A549 (cell line): ENCODE results near the gene HLTF. TPM values are rescaled to one million over a fixed set of nuclear protein-coding genes. Genes with fewer than 3 reads are reported as not detected.

Experiments used
- ATAC-seq, 2 experiments: fragments of 200-7000 bp in 1 of 2; fragments of >200 bp in 1 of 2; cut with Nextera tagmentation in 1 of 2; cut with Tn5 transposase in 1 of 2; 3 replicates each; pipeline versions ENCODE4 v1.8.0 to v1.9.1; 2018 to 2020; ENCODE audit warnings: mild to moderate bottlenecking in 1 of 2, moderate library complexity in 1 of 2
- CTCF ChIA-PET: fragments of 300-600 bp; sonication (Branson Sonifier 250); formaldehyde crosslinking; extraction: SDS; loops from one replicate; lab custom pipeline; 2021; ENCODE audit warnings: antibody characterized with exemption, inconsistent platforms; lab: Yijun Ruan, JAX
- POLR2A ChIA-PET: fragments of 350-600 bp; formaldehyde crosslinking; extraction: SDS; loops from one replicate; lab custom pipeline; 2021; ENCODE audit warnings: antibody characterized with exemption, inconsistent platforms; lab: Yijun Ruan, JAX
- DNase-seq, 2 experiments: peaks; one replicate each; pipeline versions ENCODE4 v3.0.0 to v3.0.0-alpha.2; 2011 to 2016; ENCODE audit warnings: low read depth in 1 of 2, low spot score in 1 of 2
- FAIRE-seq: peaks from 2 replicates; lab custom pipeline; 2011; peaks lifted over from hg19 to GRCh38; lab: Jason Lieb, UNC
- H3K27ac ChIP-seq, 2 experiments: fragments of >200 bp; sonication (Bioruptor Twin); formaldehyde crosslinking; 3 replicates each; pipeline ENCODE4 v1.5.1; 2016 to 2017
- H3K4me1 ChIP-seq: fragments of >200 bp; sonication (Bioruptor Twin); formaldehyde crosslinking; 3 replicates; pipeline ENCODE4 v1.6.1; 2016
- H3K4me2 ChIP-seq: fragments of >200 bp; sonication (Bioruptor Twin); formaldehyde crosslinking; 3 replicates; pipeline ENCODE4 v1.6.1; 2016
- H3K4me3 ChIP-seq: fragments of >200 bp; sonication (Bioruptor Twin); formaldehyde crosslinking; 3 replicates; pipeline ENCODE4 v1.5.1; 2016
- H3K9me3 ChIP-seq: fragments of >200 bp; sonication (Bioruptor Twin); formaldehyde crosslinking; 3 replicates; pipeline ENCODE4 v1.6.1; 2016
- CBX2 ChIP-seq: fragments of 200-600 bp; sonication (generic); IDR thresholded peaks from 2 replicates; pipeline ENCODE4 v1.6.1; 2016; ENCODE audit warnings: low read depth, mild to moderate bottlenecking, borderline replicate concordance
- CEBPB ChIP-seq, 2 experiments: fragments of >200 bp in 1 of 2; sonication (Bioruptor Twin) in 1 of 2; formaldehyde crosslinking in 1 of 2; IDR thresholded peaks; 2 replicates each; pipeline ENCODE4 v1.6.1; 2012 to 2016
- CHD2 ChIP-seq: fragments of 150-350 bp; IDR thresholded peaks from 2 replicates; pipeline ENCODE4 v1.6.1; 2014; ENCODE audit warnings: low read length; ENCODE audit not compliant: partially characterized antibody
- CHD4 ChIP-seq: fragments of 200-600 bp; sonication (generic); IDR thresholded peaks from 2 replicates; pipeline ENCODE4 v1.6.1; 2016; ENCODE audit warnings: antibody characterized with exemption, mild to moderate bottlenecking, borderline replicate concordance
- EHF ChIP-seq: fragments of 250-450 bp; sonication (Bioruptor Pico); IDR thresholded peaks from 2 replicates; pipeline ENCODE4 v1.5.0; 2020; ENCODE audit warnings: mild to moderate bottlenecking
- FOSB ChIP-seq: fragments of 250-450 bp; sonication (Bioruptor Pico); IDR thresholded peaks from 2 replicates; pipeline ENCODE4 v1.5.0; 2020; ENCODE audit warnings: mild to moderate bottlenecking, moderate library complexity
- FOSL2 ChIP-seq, 2 experiments: fragments of 450-650 bp in 1 of 2; fragments of >200 bp in 1 of 2; sonication (Bioruptor Twin) in 1 of 2; formaldehyde crosslinking; IDR thresholded peaks; 2 replicates each; pipeline versions ENCODE4 v1.5.0 to v1.6.1; 2016 to 2020; ENCODE audit warnings: mild to moderate bottlenecking in 1 of 2, moderate library complexity in 1 of 2
- FOXS1 ChIP-seq: fragments of 250-450 bp; sonication (Bioruptor Pico); IDR thresholded peaks from 2 replicates; pipeline ENCODE4 v1.5.0; 2020; ENCODE audit warnings: mild to moderate bottlenecking, moderate library complexity
- HDAC2 ChIP-seq: fragments of 200-600 bp; sonication (generic); IDR thresholded peaks from 2 replicates; pipeline ENCODE4 v1.6.1; 2016
- HOXB5 ChIP-seq: fragments of 250-450 bp; sonication (Bioruptor Pico); IDR thresholded peaks from 2 replicates; pipeline ENCODE4 v1.5.0; 2020; ENCODE audit warnings: mild to moderate bottlenecking, moderate library complexity
- MAZ ChIP-seq: fragments of 150-350 bp; IDR thresholded peaks from 2 replicates; pipeline ENCODE4 v1.6.1; 2014; ENCODE audit warnings: antibody characterized with exemption, low read depth, low read length, borderline replicate concordance
- MYC ChIP-seq: IDR thresholded peaks from 2 replicates; pipeline ENCODE4 v1.6.1; 2012; ENCODE audit warnings: mild to moderate bottlenecking, inconsistent platforms, low read length, improper control_type of control experiment, borderline replicate concordance
- NR3C1 ChIP-seq: fragments of >200 bp; sonication (Bioruptor Twin); formaldehyde crosslinking; IDR thresholded peaks from 3 replicates; pipeline ENCODE4 v1.6.1; 2017
- PHF8 ChIP-seq: fragments of 200-600 bp; sonication (generic); IDR thresholded peaks from 2 replicates; pipeline ENCODE4 v1.6.1; 2016; ENCODE audit warnings: low read depth, mild to moderate bottlenecking, antibody characterized with exemption, moderate library complexity, borderline replicate concordance
- POLR2AphosphoS2 ChIP-seq: conservative IDR thresholded peaks from 2 replicates; pipeline ENCODE4 v1.6.1; 2012; ENCODE audit warnings: low read length, improper control_type of control experiment, inconsistent platforms
- RAD21 ChIP-seq, 2 experiments: fragments of >200 bp in 1 of 2; sonication (Bioruptor Twin) in 1 of 2; formaldehyde crosslinking in 1 of 2; IDR thresholded peaks in 1 of 2; conservative IDR thresholded peaks in 1 of 2; 2 replicates in 1 of 2; 3 replicates in 1 of 2; pipeline ENCODE4 v1.6.1; 2012 to 2018; ENCODE audit warnings: inconsistent platforms in 1 of 2
- RARB ChIP-seq: fragments of 250-450 bp; sonication (Bioruptor Pico); IDR thresholded peaks from 2 replicates; pipeline ENCODE4 v1.8.0; 2021; ENCODE audit warnings: mild to moderate bottlenecking, moderate library complexity
- RNF2 ChIP-seq: fragments of 200-600 bp; sonication (generic); IDR thresholded peaks from 2 replicates; pipeline ENCODE4 v1.6.1; 2016; ENCODE audit warnings: low read depth, mild to moderate bottlenecking, antibody characterized with exemption, moderate library complexity, borderline replicate concordance
- TFCP2L1 ChIP-seq: fragments of 250-450 bp; sonication (Bioruptor Pico); IDR thresholded peaks from 2 replicates; pipeline ENCODE4 v1.5.0; 2021; ENCODE audit warnings: mild to moderate bottlenecking
- ZC3H11A ChIP-seq: fragments of 450-650 bp; IDR thresholded peaks from 2 replicates; pipeline ENCODE4 v1.6.1; 2014; ENCODE audit warnings: antibody characterized with exemption, mild to moderate bottlenecking
- ZNF302 ChIP-seq: fragments of 250-450 bp; sonication (Bioruptor Pico); IDR thresholded peaks from 2 replicates; pipeline ENCODE4 v1.9.0; 2021; ENCODE audit warnings: inconsistent platforms, mild to moderate bottlenecking, moderate library complexity
- ZSCAN20 ChIP-seq: fragments of 250-450 bp; sonication (Bioruptor Pico); IDR thresholded peaks from 2 replicates; pipeline ENCODE4 v1.8.0; 2022; ENCODE audit warnings: mild to moderate bottlenecking, moderate library complexity
- WGBS: methylation state at CpG from one replicate; pipeline ENCODE4 v1.1.6; 2017; ENCODE audit errors: missing lambda C conversion rate; 5-methylcytosine and 5-hydroxymethylcytosine counted together
- polyA plus RNA-seq, 4 experiments: library from polyadenylated mRNA; depleted of rRNA in 3 of 4; stranded (reverse); fragments of >200 nt; fragmentation: RNase III in 1 of 4; extraction: RNeasy Plus Mini Kit Qiagen cat#74134 plus additional on column Dnase treatment in 1 of 4; gene quantifications; 2 replicates in 3 of 4; 3 replicates in 1 of 4; pipeline ENCODE4 v1.2.3, GENCODE V29; 2011 to 2017
- TF ChIP-seq, protein P1 (sequence below): fragments of 250-450 bp; sonication (Bioruptor Pico); IDR thresholded peaks from 2 replicates; pipeline ENCODE4 v1.5.0; 2020; ENCODE audit warnings: low read depth, mild to moderate bottlenecking, moderate library complexity
- TF ChIP-seq, protein P2 (sequence below): IDR thresholded peaks from 2 replicates; pipeline ENCODE4 v1.6.1; 2012
- TF ChIP-seq, protein P3 (sequence below): fragments of >200 bp; sonication (Bioruptor Twin); formaldehyde crosslinking; IDR thresholded peaks from 2 replicates; pipeline ENCODE4 v1.6.1; 2016

Gene HLTF
- polyA plus RNA-seq, 2 of the 4 experiments (the other 2 are of a cell fraction) = 26.7 to 61.6 TPM

DNA sequence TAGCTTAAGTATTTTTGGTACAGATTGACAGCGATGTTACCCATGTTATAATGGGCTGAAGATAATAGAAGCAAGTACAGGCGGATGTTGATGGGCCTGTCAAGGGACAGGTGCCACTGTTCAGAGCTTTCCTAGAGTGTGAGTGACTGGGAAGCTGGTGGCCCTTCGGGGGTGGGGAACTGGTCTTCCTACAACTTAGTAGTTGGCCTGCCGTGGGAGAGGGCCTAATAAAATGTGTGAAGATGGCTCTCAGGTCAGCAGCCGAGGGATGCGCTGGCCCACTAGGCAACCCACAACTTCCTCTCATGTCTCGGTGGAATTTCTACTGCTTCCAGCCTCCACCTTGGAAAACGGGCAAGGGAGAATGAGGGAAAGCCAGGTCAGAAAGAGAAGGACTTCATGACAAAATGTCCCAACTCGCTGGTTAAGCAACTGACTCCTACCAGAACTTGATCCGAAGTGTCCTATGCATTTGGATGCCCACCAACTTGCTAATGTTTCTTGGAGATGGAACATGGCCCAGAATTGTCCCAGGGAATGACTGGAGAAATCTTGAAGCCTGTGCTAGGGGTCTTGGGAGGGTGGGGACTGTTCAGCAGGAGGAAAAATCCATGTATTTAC lies 93.6 kb downstream of the HLTF start:
- WGBS = 93% methylated on average over 10 of the region's 10 CpGs

DNA sequence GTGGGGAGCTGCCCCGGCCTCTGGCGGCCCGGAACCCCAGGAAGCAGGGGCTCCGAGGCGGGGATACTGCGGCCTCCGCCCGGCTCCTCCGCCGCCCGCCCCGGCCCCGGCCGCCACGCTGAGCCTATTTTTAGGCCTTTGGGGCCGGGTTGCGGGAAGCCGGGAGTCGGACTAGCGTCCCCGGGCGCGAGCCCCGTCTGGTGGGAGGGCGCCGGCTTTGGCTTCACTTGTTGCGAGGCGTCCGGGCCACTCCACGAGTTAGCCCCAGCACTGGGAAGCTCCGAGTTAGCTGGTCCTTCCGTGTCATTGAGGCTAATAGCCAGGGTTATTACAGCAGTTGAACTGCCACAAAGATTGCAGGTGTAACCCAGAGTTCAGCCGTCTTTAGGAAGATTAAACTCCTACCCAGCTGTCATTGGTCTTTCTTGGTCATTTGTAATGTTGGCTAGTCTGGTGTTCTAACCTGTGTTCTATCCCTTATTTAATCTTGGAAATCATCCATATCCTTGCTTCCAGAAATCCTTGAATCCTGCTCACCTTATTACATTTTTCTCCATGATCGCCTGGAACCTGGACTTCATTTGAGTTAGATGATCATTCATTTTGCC lies 94.2 kb downstream of the HLTF start:
- WGBS = 8% methylated on average over 13 of the region's 34 CpGs
- H3K27ac ChIP-seq = peak overlapping the region; percentile 80 to 98
- no peaks in the 10 kb centered on the region for H3K9me3 ChIP-seq
- POLR2A ChIA-PET = interaction anchor here (0.7 to 0.9 kb wide), 4 partner anchors 10 to 667 kb away, joined by 3 read pairs; no protein-coding TSS in a partner anchor
- H3K4me3 ChIP-seq = peak overlapping the region; percentile 86
- ATAC-seq = peak; percentile 61
- FAIRE-seq = no peak
- no peak for TF ChIP-seq EHF (CRISPR knock-in tag)
- no peak for TF ChIP-seq ZNF302 (CRISPR knock-in tag)
- TF ChIP-seq TFCP2L1 (CRISPR knock-in tag) = no peak
- TF ChIP-seq ZSCAN20 (CRISPR knock-in tag) = no peak
- TF ChIP-seq, protein P1, sequence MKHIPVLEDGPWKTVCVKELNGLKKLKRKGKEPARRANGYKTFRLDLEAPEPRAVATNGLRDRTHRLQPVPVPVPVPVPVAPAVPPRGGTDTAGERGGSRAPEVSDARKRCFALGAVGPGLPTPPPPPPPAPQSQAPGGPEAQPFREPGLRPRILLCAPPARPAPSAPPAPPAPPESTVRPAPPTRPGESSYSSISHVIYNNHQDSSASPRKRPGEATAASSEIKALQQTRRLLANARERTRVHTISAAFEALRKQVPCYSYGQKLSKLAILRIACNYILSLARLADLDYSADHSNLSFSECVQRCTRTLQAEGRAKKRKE (CRISPR knock-in tag) = no peak
- TF ChIP-seq CBX2 = no peak
- TF ChIP-seq NR3C1 = no peak
- no peak for TF ChIP-seq RNF2
- no peak for TF ChIP-seq FOSB (CRISPR knock-in tag)
- TF ChIP-seq HOXB5 = no peak
- no peak for TF ChIP-seq FOXS1
- TF ChIP-seq PHF8 = no peak
- TF ChIP-seq HDAC2 = no peak
- peak overlapping the region; percentile 91 for H3K4me2 ChIP-seq
- peak; percentile 26 to 30 for DNase-seq
- peaks cover 7% of the 10 kb centered on the region for H3K4me1 ChIP-seq
- CTCF ChIA-PET = interaction anchor here (0.6 to 3.6 kb wide), 4 partner anchors 29 to 612 kb away, joined by 3 to 15 read pairs (median 4); no protein-coding TSS in a partner anchor

More for the DNA sequence above, 93.6 kb downstream of the HLTF start:
- TF ChIP-seq CHD4 = no peak
- no peak for TF ChIP-seq POLR2AphosphoS2
- TF ChIP-seq ZC3H11A = no peak
- no peak for TF ChIP-seq CEBPB (IDR thresholded peaks at IDR 0.05)
- no peak for TF ChIP-seq MAZ
- TF ChIP-seq FOSL2 (IDR thresholded peaks at IDR 0.05) = no peak
- TF ChIP-seq FOSL2 (CRISPR knock-in tag; IDR thresholded peaks at IDR 0.05) = no peak
- TF ChIP-seq CHD2 = no peak
- no peak for TF ChIP-seq RNF2
- TF ChIP-seq PHF8 = no peak
- TF ChIP-seq RARB (CRISPR knock-in tag) = no peak
- TF ChIP-seq MYC = no peak
- no peak for TF ChIP-seq RAD21 (conservative IDR thresholded peaks at IDR 0.05 in 1 of 2, IDR thresholded peaks at IDR 0.05 in 1 of 2)
- TF ChIP-seq, protein P2, sequence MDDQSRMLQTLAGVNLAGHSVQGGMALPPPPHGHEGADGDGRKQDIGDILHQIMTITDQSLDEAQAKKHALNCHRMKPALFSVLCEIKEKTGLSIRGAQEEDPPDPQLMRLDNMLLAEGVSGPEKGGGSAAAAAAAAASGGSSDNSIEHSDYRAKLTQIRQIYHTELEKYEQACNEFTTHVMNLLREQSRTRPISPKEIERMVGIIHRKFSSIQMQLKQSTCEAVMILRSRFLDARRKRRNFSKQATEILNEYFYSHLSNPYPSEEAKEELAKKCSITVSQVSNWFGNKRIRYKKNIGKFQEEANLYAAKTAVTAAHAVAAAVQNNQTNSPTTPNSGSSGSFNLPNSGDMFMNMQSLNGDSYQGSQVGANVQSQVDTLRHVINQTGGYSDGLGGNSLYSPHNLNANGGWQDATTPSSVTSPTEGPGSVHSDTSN = no peak
- TF ChIP-seq, protein P3, sequence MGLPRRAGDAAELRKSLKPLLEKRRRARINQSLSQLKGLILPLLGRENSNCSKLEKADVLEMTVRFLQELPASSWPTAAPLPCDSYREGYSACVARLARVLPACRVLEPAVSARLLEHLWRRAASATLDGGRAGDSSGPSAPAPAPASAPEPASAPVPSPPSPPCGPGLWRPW = no peak
- no peaks in the 10 kb centered on the region for H3K9me3 ChIP-seq
- H3K4me3 ChIP-seq = peak overlapping the region; percentile 86
- peak overlapping the region; percentile 91 for H3K4me2 ChIP-seq
- H3K27ac ChIP-seq = no peak overlapping the region
- ATAC-seq = no peak
- POLR2A ChIA-PET = interaction anchor here (0.8 to 0.9 kb wide), 3 partner anchors 9 to 666 kb away, joined by 3 read pairs; no protein-coding TSS in a partner anchor
- FAIRE-seq = no peak
- no peak for DNase-seq
- H3K4me1 ChIP-seq = peaks cover 7% of the 10 kb centered on the region
- CTCF ChIA-PET = interaction anchor here (0.6 to 3.6 kb wide), 2 partner anchors 25 to 38 kb away, joined by 4 to 15 read pairs; no protein-coding TSS in a partner anchor
